DOHH2 (cell line): Measurements from ENCODE around the gene AGBL1.

ENCODE experiments used
- H3F3A ChIP-seq: fragments of 200-600 bp; sonication (generic), shearing (Covaris generic); 2 replicates; pipeline ENCODE4 v1.6.0; 2016; ENCODE audit warnings: antibody characterized with exemption, mild to moderate bottlenecking; ENCODE audit not compliant: control insufficient read depth, insufficient read depth
- H3K27ac ChIP-seq: fragments of 200-600 bp; sonication (generic); 2 replicates; pipeline ENCODE4 v1.5.1; 2014; ENCODE audit warnings: low read depth, mild to moderate bottlenecking, low read length, moderate library complexity
- H3K27me3 ChIP-seq: fragments of 200-600 bp; sonication (generic); 2 replicates; pipeline ENCODE4 v1.6.1; 2014; ENCODE audit warnings: mild to moderate bottlenecking, low read length, mixed read lengths; ENCODE audit not compliant: control insufficient read depth
- H3K36me3 ChIP-seq: fragments of 200-600 bp; sonication (generic); 2 replicates; pipeline ENCODE4 v1.6.1; 2014; ENCODE audit warnings: mild to moderate bottlenecking, low read length, moderate library complexity, mixed read lengths; ENCODE audit not compliant: control insufficient read depth
- H3K4me1 ChIP-seq: fragments of 200-600 bp; sonication (generic); 2 replicates; pipeline ENCODE4 v1.6.1; 2014; ENCODE audit warnings: mild to moderate bottlenecking, low read length, mixed read lengths; ENCODE audit not compliant: control insufficient read depth
- H3K4me2 ChIP-seq: fragments of 200-600 bp; sonication (generic); 2 replicates; pipeline ENCODE4 v1.6.0; 2014; ENCODE audit warnings: mild to moderate bottlenecking, low read length, moderate library complexity
- H3K4me3 ChIP-seq: fragments of 200-600 bp; sonication (generic); 2 replicates; pipeline ENCODE4 v1.5.1; 2014; ENCODE audit warnings: mild to moderate bottlenecking, low read length, mixed read lengths
- H3K79me2 ChIP-seq: fragments of 200-600 bp; sonication (generic); 2 replicates; pipeline ENCODE4 v1.6.1; 2014; ENCODE audit warnings: mild to moderate bottlenecking, low read length, mixed read lengths; ENCODE audit not compliant: control insufficient read depth
- H3K9me2 ChIP-seq: fragments of 200-600 bp; sonication (generic); replicated peaks from 2 replicates; pipeline ENCODE4 v1.6.1; 2014; ENCODE audit warnings: mild to moderate bottlenecking, low read length, mixed read lengths; ENCODE audit not compliant: control insufficient read depth
- H3K9me3 ChIP-seq: fragments of 200-600 bp; sonication (generic); 2 replicates; pipeline ENCODE4 v1.6.1; 2014; ENCODE audit warnings: antibody characterized with exemption, low read length, mixed read lengths; ENCODE audit not compliant: control insufficient read depth, insufficient read depth
- H4K20me1 ChIP-seq: fragments of 200-600 bp; sonication (generic); 2 replicates; pipeline ENCODE4 v1.6.0; 2014; ENCODE audit warnings: low read depth, mild to moderate bottlenecking, antibody characterized with exemption, low read length, moderate library complexity; ENCODE audit not compliant: control insufficient read depth, insufficient read depth
- CTCF ChIP-seq: fragments of 200-600 bp; sonication (generic); IDR thresholded peaks from one replicate; pipeline ENCODE4 v1.5.1; 2014; ENCODE audit warnings: antibody characterized with exemption, mild to moderate bottlenecking, low read depth, low read length; ENCODE audit not compliant: poor library complexity, severe bottlenecking
- EZH2phosphoT487 ChIP-seq: fragments of 200-600 bp; sonication (generic); IDR thresholded peaks from 2 replicates; pipeline ENCODE4 v1.6.1; 2017; ENCODE audit warnings: borderline replicate concordance, mild to moderate bottlenecking, antibody characterized with exemption, low read length, moderate library complexity, mixed read lengths

AGBL1 gene

GRCh38 chr15:86911022-86911421, 831.4 kb downstream of the AGBL1 start:
- Histone ChIP-seq H3K4me3 (no peak overlapping the region), H3K27ac (no peak overlapping the region), H3F3A (no peaks in the 10 kb centered on the region), H4K20me1 (no peaks in the 10 kb centered on the region), H3K4me1 (no peaks in the 10 kb centered on the region), H3K4me2 (no peak overlapping the region), H3K9me2 (no peaks in the 10 kb centered on the region), H3K27me3 (no peaks in the 10 kb centered on the region), H3K79me2 (no peaks in the 10 kb centered on the region), H3K36me3 (no peaks in the 10 kb centered on the region), H3K9me3 (no peaks in the 10 kb centered on the region; the same call in 1 of the 2 replicates)
- TF ChIP-seq EZH2phosphoT487 (no peak), CTCF (no peak)

- H3K9me3 ChIP-seq = no peaks in the 10 kb centered on the region; the same call in 1 of the 2 replicates
- no peaks in the 10 kb centered on the region for H3K4me1 ChIP-seq
- TF ChIP-seq EZH2phosphoT487 (no peak), CTCF (no peak)
- no peak overlapping the region for H3K27ac ChIP-seq
- H4K20me1 ChIP-seq = no peaks in the 10 kb centered on the region
- H3K36me3 ChIP-seq = no peaks in the 10 kb centered on the region
- no peaks in the 10 kb centered on the region for H3K79me2 ChIP-seq
- no peaks in the 10 kb centered on the region for H3K27me3 ChIP-seq
- H3K4me3 ChIP-seq = no peak overlapping the region
- H3K9me2 ChIP-seq = no peaks in the 10 kb centered on the region
- no peak overlapping the region for H3K4me2 ChIP-seq
- no peaks in the 10 kb centered on the region for H3F3A ChIP-seq
These were observed 833.0 kb downstream of the AGBL1 start for GRCh38 chr15:86912661-86913060.

GRCh38 chr15:86915811-86916331, 836.2 kb downstream of the AGBL1 start:
- no peaks in the 10 kb centered on the region for H3F3A ChIP-seq
- no peaks in the 10 kb centered on the region for H3K9me3 ChIP-seq
- H3K4me1 ChIP-seq = no peaks in the 10 kb centered on the region
- no peaks in the 10 kb centered on the region for H4K20me1 ChIP-seq
- H3K27ac ChIP-seq = no peak overlapping the region
- H3K27me3 ChIP-seq = no peaks in the 10 kb centered on the region
- TF ChIP-seq CTCF = no peak
- TF ChIP-seq EZH2phosphoT487 = no peak
- H3K36me3 ChIP-seq = no peaks in the 10 kb centered on the region
- H3K79me2 ChIP-seq = no peaks in the 10 kb centered on the region
- H3K9me2 ChIP-seq = no peaks in the 10 kb centered on the region
- H3K4me3 ChIP-seq = no peak overlapping the region
- no peak overlapping the region for H3K4me2 ChIP-seq
